ENCODE data around the gene INTS3.
"Not testable (repeated sequence)": the region's sequence is repeated elsewhere in the genome, so short reads cannot be mapped to it uniquely, and the experiment has no call there.

INTS3 gene

DNA sequence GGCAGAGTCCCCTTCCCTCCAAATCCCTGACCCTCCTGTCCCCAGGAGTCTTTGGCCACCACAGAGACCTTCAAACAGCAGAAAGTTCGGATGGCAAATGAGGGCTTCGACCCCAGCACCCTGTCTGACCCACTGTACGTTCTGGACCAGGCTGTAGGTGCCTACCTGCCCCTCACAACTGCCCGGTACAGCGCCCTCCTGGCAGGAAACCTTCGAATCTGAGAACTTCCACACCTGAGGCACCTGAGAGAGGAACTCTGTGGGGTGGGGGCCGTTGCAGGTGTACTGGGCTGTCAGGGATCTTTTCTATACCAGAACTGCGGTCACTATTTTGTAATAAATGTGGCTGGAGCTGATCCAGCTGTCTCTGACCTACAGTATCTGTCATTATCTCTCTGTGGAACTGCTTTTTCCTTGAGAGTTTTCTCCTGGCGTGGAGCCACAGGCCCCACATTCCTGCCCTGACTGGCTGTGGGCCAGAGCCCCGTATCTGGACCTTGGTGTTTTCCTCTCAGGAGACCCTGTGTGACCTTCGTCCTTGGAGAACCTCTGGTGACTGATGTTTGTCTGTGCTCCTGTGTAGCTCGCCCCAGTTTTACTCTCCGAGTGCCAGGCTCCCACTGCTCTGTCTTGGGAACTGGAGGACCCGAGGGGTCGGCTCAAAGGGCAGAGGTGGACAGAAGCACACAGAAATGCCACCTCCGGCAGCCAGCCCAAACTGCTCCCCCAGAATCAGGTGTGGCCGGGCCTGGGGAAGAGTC is 52.1 kb downstream of the INTS3 start:
- DNase-seq: no peak

DNA sequence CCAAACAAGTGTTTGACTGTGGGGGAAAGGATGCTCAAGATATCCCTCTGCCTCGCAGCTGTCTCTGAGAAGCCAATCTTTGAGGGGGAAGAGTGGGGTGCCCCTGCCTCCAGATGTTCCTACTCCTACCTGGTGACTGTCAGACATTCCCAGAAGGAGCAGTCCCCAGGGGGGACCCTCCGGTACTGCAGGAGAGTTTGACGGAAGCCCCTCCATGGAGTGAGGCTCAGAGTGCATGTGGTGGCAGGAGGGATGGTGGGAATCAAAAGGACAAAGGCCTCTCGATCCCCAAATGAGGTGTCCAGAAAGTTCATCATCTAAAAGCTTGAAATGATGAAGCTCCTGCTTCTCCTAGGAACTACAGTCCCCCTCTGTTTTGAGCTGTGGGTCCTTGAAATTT is 52.7 kb downstream of the INTS3 start:
- no peak for DNase-seq

DNA sequence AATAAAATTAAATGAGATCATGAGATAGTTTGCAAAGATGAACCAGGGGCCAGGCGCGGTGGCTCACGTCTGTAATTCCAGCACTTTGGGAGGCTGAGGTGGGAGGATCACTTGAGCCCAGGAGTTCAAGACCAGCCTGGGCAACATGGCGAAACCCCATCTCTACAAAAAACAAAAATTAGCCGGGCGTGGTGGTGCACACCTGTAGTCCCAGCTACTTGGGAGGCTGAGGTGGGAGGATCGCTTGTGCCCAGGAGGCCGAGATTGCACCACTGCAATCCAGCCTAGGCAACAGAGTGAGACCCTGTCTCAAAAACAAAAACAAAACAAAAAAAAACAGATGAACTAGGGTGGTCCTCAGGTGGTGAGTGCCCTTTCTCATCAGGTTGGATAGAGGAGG is 54.8 kb downstream of the INTS3 start:
- not testable (repeated sequence) for DNase-seq

GRCh38 chr1:153783233-153784190 is 55.7 kb downstream of the INTS3 start:
- peak; percentile 86 for DNase-seq

GRCh38 chr1:153786038-153786790 is 58.4 kb downstream of the INTS3 start:
- DNase-seq: no peak

DNA sequence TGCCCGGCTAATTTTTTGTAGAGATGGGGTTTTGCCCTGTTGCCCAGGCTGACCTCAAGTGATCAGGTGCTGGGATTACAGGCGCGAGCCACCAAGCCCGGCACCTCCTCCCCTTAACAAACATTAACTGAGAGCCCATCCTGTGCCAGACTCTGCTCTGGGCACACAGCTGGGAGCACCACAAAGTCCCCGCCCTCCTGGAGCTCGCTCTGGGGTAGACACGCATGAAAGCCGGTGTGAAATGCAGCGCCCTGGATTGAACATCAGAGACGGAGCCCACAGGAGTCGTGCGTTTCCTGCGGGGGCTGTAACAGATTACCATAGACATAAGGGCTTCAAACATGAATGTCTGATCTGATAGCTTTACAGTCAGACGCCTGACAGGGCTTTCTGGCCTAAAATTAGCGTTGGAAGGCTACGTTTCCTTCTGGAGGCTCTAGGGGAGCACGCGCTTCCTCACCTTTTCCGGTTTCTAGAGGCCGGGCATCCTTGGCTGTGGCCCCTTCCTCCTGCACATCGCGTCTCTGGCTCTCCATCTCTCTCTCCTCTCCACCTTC is 61.7 kb downstream of the INTS3 start:
- DNase-seq: no peak

- no peak for DNase-seq
These were observed 62.6 kb downstream of the INTS3 start for GRCh38 chr1:153790313-153790965.

GRCh38 chr1:153790966-153791647 is 63.3 kb downstream of the INTS3 start:
- no peak for DNase-seq

GRCh38 chr1:153791648-153792253 is 63.9 kb downstream of the INTS3 start:
- DNase-seq: no peak

- DNase-seq: no peak
These were observed 64.8 kb downstream of the INTS3 start for GRCh38 chr1:153792631-153793041.

DNA sequence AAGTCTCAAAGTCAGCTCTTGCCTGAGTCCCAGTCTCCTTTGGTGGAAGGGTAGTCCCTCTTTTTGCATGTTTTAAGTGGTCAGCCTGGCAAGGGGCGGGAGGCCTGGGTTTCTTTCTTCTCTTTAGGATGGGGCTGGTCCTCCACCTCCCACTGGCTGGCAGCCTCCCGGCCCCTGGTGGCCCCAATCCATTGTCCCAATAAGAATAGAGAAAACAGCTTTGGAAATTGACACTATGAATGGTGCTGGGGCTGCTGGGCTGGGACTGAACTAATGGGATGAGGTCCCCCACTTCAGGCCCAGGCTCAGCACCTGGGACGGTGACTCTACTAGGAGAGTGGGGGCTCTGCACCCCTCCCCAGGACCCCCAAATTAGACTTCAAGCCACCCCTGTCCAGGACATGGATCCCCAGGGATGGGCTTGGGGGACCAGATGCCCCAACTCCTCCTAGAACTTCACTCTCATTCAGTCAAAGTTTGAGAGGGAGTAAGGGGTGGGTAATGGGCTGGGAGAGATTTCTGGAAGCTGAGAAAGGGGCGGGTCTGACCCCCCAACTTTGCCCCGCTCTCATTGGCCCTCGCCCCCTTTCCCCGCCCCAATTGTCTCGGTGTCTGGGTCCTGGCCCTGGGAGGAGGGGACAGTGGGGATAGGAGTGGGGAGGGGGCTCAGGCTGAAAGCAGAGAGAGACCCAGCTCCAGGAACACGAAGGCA is 65.6 kb downstream of the INTS3 start:
- DNase-seq: no peak

DNA sequence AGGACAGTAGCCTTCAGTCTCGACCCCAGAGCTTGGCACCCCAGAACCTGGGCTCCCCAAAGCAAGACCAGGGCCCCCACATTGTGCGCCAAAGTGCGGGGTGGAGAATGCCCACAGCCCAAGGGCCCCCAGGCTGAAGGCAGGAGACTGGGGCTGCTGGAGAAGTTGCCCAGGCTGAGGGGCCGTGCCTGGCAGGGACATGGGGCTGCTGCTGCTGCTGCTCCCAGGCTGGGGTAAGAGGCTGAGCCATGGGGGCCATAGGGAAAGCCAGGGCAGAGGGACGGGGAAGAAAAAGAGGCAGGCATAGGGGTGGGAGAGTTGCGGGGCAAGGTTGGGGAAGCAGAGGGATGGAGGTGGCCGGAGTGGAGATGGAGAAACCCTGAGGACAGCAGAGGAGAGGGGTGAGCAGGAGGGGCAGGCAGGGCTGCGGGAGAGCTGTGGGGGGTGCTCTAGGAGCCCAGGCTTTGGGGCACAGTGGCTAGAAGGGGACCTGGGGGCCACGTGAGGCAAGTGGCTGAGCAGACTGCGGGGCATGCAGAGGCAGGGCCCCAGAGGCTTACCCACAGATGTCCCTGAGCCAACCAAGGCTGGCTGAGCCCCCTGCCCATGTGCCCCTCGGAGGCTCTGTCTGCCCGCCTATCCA is 66.2 kb downstream of the INTS3 start:
- DNase-seq: no peak

DNA sequence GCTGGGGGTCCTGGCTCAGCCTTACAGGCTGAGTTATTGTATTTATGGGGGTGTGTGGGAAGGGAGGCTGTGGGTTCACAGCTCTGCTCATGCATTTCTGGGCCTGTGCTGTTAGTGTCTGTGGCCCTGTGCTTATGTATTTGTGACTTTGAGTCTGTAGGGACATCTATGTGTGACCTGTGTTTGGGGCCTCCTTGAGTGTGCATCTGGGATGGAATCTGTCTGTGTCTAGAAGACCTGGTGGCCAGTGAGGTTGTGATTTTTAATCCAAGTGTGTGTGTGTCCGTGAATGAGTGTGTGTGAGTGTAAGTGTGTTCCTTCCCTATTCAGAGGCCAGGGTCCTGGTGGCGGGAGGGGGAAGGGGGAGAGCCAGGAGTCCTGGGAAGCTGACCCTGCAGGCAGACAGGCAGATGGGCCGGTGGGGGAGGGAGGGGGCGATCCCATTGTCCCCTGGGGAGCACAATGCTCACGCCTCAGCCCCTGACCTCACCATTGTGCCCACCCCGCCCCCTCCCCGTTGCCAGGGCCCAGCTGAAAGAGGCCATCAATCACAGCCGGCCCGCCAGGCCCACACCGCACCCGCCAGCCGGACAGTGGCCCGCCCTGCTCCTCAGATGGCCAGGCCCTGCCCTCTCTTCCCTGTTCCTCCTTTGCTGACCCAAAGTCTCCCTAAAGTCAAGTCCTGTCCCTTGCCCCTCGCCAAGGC is 66.9 kb downstream of the INTS3 start:
- DNase-seq: no peak

- no peak for DNase-seq
These were observed 67.5 kb downstream of the INTS3 start for GRCh38 chr1:153795330-153795837.

- DNase-seq: no peak
These were observed 68.3 kb downstream of the INTS3 start for GRCh38 chr1:153795934-153796785.

DNA sequence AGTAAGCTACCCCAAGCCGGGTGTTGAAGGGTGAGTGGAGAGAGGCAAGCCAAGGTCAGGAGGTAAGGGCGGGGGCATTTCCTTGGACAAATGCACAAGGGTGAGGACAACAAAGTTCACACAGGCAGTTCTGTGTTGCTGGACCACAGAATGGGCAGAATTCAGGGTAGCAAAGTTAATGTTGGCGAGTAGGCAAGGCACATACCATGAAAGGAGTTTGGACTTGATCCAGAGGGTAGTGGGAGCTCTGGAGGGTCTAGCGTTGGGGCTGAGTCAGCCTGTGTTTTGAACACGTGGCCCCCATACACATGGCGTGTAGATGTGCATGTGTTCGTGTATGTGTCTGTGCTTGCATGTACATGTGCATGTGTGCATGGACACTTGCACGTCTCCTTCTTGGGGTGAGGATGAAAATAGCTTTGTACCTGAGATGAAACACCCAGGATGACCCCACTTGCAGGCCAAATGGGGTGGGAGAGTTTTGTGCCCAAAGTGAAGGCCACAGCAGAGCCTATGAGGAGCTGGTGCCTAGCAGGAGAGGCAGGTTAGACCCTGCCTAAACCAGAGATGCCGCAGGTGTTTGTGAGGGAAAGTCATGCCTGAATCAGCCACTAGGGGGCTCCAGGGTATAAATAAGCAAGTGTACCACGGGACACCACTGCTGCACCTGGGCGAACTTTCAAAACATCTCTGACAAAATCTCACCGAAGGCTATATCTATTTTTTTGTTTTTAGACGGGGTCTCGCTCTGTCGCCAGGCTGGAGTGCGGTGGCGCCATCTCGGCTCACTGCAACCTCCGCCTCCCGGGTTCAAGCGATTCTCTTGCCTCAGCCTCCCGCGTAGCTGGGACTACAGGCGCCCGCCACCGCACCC is 69.2 kb downstream of the INTS3 start:
- peak; percentile 75 for DNase-seq

GRCh38 chr1:153798468-153798780 is 70.6 kb downstream of the INTS3 start:
- no peak for DNase-seq
